GM10248 (cell line): ENCODE data around the gene PTPRF.

Source experiments
- CTCF ChIA-PET: fragments of 300-600 bp; sonication (Branson Sonifier 250); formaldehyde crosslinking; extraction: SDS; loops from one replicate; lab custom pipeline; 2021; ENCODE audit warnings: antibody characterized with exemption; lab: Yijun Ruan, JAX
- POLR2A ChIA-PET: fragments of 350-650 bp; sonication (Branson Sonifier 250); formaldehyde crosslinking; extraction: SDS; loops from one replicate; lab custom pipeline; 2020; ENCODE audit warnings: antibody characterized with exemption; lab: Yijun Ruan, JAX
- DNase-seq: peaks from one replicate; pipeline ENCODE4 v3.0.0; 2012; ENCODE audit errors: extremely low spot score
- CTCF ChIP-seq: IDR thresholded peaks from 2 replicates; pipeline ENCODE4 v1.5.1; 2012; ENCODE audit warnings: mild to moderate bottlenecking, low read depth; ENCODE audit errors: extremely low read depth, missing control alignments, control extremely low read depth

PTPRF gene

GRCh38 chr1:43618521-43619313, 88.0 kb downstream of the PTPRF start:
- CTCF ChIA-PET: interaction anchor here (0.9 kb wide), 1 partner anchor 52 kb away, joined by 3 read pairs; no protein-coding TSS in a partner anchor
- no peak for TF ChIP-seq CTCF
- POLR2A ChIA-PET: no interaction called here
- DNase-seq: no peak

DNA sequence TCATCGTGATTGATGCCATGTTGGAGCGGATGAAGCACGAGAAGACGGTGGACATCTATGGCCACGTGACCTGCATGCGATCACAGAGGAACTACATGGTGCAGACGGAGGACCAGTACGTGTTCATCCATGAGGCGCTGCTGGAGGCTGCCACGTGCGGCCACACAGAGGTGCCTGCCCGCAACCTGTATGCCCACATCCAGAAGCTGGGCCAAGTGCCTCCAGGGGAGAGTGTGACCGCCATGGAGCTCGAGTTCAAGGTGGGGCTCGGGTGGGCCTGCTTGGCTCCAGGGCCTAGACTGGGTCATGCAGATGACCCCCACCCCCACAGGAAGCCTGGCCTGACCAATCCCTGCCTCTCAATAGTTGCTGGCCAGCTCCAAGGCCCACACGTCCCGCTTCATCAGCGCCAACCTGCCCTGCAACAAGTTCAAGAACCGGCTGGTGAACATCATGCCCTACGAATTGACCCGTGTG, 88.7 kb downstream of the PTPRF start:
- no peak for DNase-seq
- TF ChIP-seq CTCF: no peak
- ChIA-PET CTCF (interaction anchor here (0.9 kb wide), 1 partner anchor 52 kb away, joined by 3 read pairs; no protein-coding TSS in a partner anchor), POLR2A (no interaction called here)

- ChIA-PET POLR2A (no interaction called here), CTCF (no interaction called here)
- DNase-seq: no peak
- no peak for TF ChIP-seq CTCF
These were observed 89.6 kb downstream of the PTPRF start for GRCh38 chr1:43619996-43620920.

DNA sequence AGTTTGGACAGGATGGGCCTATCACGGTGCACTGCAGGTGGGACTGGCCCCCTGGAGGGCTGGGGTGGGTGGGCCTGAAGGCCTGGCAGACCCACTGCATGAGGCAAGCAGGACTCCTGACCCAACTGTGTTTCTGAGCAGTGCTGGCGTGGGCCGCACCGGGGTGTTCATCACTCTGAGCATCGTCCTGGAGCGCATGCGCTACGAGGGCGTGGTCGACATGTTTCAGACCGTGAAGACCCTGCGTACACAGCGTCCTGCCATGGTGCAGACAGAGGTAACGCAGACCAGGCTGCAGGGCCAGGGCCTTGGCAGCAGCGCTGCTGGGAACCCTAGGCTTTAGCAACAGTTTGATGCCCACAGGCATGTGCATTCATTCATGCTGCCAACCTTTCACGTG, 90.3 kb downstream of the PTPRF start:
- no peak for TF ChIP-seq CTCF
- ChIA-PET CTCF (no interaction called here), POLR2A (no interaction called here)
- DNase-seq: no peak

- TF ChIP-seq CTCF: no peak
- POLR2A ChIA-PET: no interaction called here
- no peak for DNase-seq
- CTCF ChIA-PET: no interaction called here
These were observed 90.7 kb downstream of the PTPRF start for GRCh38 chr1:43621386-43621785.

DNA sequence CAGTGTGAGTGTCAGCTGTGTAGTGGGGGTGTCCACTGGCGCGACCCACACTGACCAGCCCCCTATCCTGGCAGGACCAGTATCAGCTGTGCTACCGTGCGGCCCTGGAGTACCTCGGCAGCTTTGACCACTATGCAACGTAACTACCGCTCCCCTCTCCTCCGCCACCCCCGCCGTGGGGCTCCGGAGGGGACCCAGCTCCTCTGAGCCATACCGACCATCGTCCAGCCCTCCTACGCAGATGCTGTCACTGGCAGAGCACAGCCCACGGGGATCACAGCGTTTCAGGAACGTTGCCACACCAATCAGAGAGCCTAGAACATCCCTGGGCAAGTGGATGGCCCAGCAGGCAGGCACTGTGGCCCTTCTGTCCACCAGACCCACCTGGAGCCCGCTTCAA, 91.2 kb downstream of the PTPRF start:
- CTCF ChIA-PET: no interaction called here
- POLR2A ChIA-PET: no interaction called here
- DNase-seq: no peak
- TF ChIP-seq CTCF: no peak
